H1 (cell line): ENCODE data around the gene UBE2E1. TPM values are rescaled to one million over a fixed set of nuclear protein-coding genes. Genes with fewer than 3 reads are reported as not detected.

Source experiments
- CTCF ChIA-PET: fragments of 300-600 bp; sonication (Branson Sonifier 250); formaldehyde crosslinking; loops from one replicate; lab custom pipeline; 2021; ENCODE audit not compliant: partially characterized antibody; lab: Charles Lee
- POLR2A ChIA-PET: fragments of 300-600 bp; sonication (Branson Sonifier 250); formaldehyde crosslinking; loops from one replicate; lab custom pipeline; 2021; ENCODE audit warnings: inconsistent platforms; ENCODE audit not compliant: partially characterized antibody; lab: Charles Lee
- DNase-seq, 2 experiments: peaks; one replicate each; pipeline versions ENCODE4 v3.0.0 to v3.0.0-alpha.2; 2010 to 2022; ENCODE audit warnings: low spot score in 2 of 2, low read depth in 1 of 2, mixed read lengths in 1 of 2
- FAIRE-seq: peaks from 2 replicates; lab custom pipeline; 2011; peaks lifted over from hg19 to GRCh38; lab: Jason Lieb, UNC
- H2AFZ ChIP-seq: 2 replicates; pipeline ENCODE4 v1.8.1; 2012; ENCODE audit warnings: low read length, inconsistent platforms
- H2AK5ac ChIP-seq: 2 replicates; pipeline ENCODE4 v1.6.1; 2013; ENCODE audit warnings: low read depth, low read length
- H2BK120ac ChIP-seq: replicated peaks from 2 replicates; pipeline ENCODE3; 2013; ENCODE audit warnings: low read depth, low read length, inconsistent platforms
- H2BK12ac ChIP-seq: 2 replicates; pipeline ENCODE4 v1.6.1; 2013; ENCODE audit warnings: low read depth, low read length
- H2BK15ac ChIP-seq: 2 replicates; pipeline ENCODE4 v1.6.1; 2013; ENCODE audit warnings: low read length
- H2BK20ac ChIP-seq: 2 replicates; pipeline ENCODE4 v1.6.1; 2013; ENCODE audit warnings: low read length
- H2BK5ac ChIP-seq: 2 replicates; pipeline ENCODE4 v1.6.1; 2013; ENCODE audit warnings: low read depth, low read length
- H3K14ac ChIP-seq: 2 replicates; pipeline ENCODE4 v1.6.1; 2013; ENCODE audit warnings: inconsistent platforms; ENCODE audit not compliant: insufficient read length
- H3K18ac ChIP-seq: 2 replicates; pipeline ENCODE4 v1.6.1; 2013; ENCODE audit warnings: low read length; ENCODE audit errors: extremely low read depth
- H3K23ac ChIP-seq: 2 replicates; pipeline ENCODE4 v1.6.1; 2013; ENCODE audit warnings: inconsistent platforms; ENCODE audit not compliant: insufficient read length
- H3K23me2 ChIP-seq: 2 replicates; pipeline ENCODE4 v1.6.1; 2013; ENCODE audit warnings: low read depth, low read length
- H3K27ac ChIP-seq: 2 replicates; pipeline ENCODE4 v1.6.1; 2011; ENCODE audit warnings: low read depth, low read length, inconsistent platforms
- H3K27me3 ChIP-seq, 4 experiments: replicated peaks in 1 of 4; 1 replicate in 1 of 4; 2 replicates in 3 of 4; pipeline versions ENCODE4 v1.6.1 to v1.8.1; 2011 to 2013; ENCODE audit warnings: low read length in 3 of 4, mild to moderate bottlenecking in 3 of 4, inconsistent platforms in 2 of 4, mixed read lengths in 2 of 4, moderate library complexity in 1 of 4; ENCODE audit not compliant: control insufficient read depth in 3 of 4, insufficient read depth in 3 of 4; ENCODE audit errors: extremely low read depth in 1 of 4
- H3K36me3 ChIP-seq, 4 experiments: 2 replicates each; pipeline versions ENCODE4 v1.6.1 to v1.8.1; 2011 to 2013; ENCODE audit warnings: mild to moderate bottlenecking in 4 of 4, low read length in 3 of 4, moderate library complexity in 2 of 4, control low read depth in 1 of 4, inconsistent platforms in 1 of 4; ENCODE audit not compliant: insufficient read depth in 4 of 4, control insufficient read depth in 2 of 4
- H3K4ac ChIP-seq: replicated peaks from 2 replicates; pipeline ENCODE3; 2013; ENCODE audit warnings: low read length, low read depth, mixed read lengths, inconsistent platforms; ENCODE audit not compliant: insufficient read length
- H3K4me1 ChIP-seq, 4 experiments: replicated peaks in 1 of 4; 1 replicate in 1 of 4; 2 replicates in 3 of 4; pipeline versions ENCODE4 v1.6.1 to v1.8.1; 2011 to 2013; ENCODE audit warnings: low read length in 3 of 4, inconsistent platforms in 2 of 4, mixed read lengths in 1 of 4; ENCODE audit not compliant: insufficient read depth in 4 of 4, control insufficient read depth in 3 of 4
- H3K4me2 ChIP-seq, 2 experiments: 2 replicates each; pipeline versions ENCODE4 v1.6.1 to v1.8.1; 2011 to 2013; ENCODE audit warnings: low read depth in 2 of 2, low read length in 2 of 2, control low read depth in 1 of 2, inconsistent platforms in 1 of 2, mild to moderate bottlenecking in 1 of 2; ENCODE audit not compliant: insufficient read depth in 1 of 2
- H3K4me3 ChIP-seq, 4 experiments: fragments of 200-600, 300-600 bp in 1 of 4; sonication (generic), shearing (Covaris generic), sonication (Bioruptor Twin) in 1 of 4; 2 replicates each; pipeline versions ENCODE4 v1.5.1 to v1.8.1; 2011 to 2016; ENCODE audit warnings: low read length in 4 of 4, low read depth in 3 of 4, control low read depth in 2 of 4, inconsistent platforms in 2 of 4, mild to moderate bottlenecking in 2 of 4, mixed read lengths in 1 of 4, moderate library complexity in 1 of 4; ENCODE audit not compliant: insufficient read depth in 2 of 4; ENCODE audit errors: extremely low read depth in 1 of 4
- H3K56ac ChIP-seq: replicated peaks from 2 replicates; pipeline ENCODE3; 2013; ENCODE audit warnings: low read depth, mild to moderate bottlenecking, mixed read lengths, low read length, inconsistent platforms; ENCODE audit not compliant: insufficient read length
- H3K79me1 ChIP-seq: 2 replicates; pipeline ENCODE4 v1.6.1; 2013; ENCODE audit warnings: low read depth, low read length, control low read depth
- H3K79me2 ChIP-seq, 2 experiments: 2 replicates each; pipeline versions ENCODE4 v1.6.1 to v1.8.1; 2012 to 2013; ENCODE audit warnings: low read length in 2 of 2, mild to moderate bottlenecking in 2 of 2, inconsistent platforms in 1 of 2; ENCODE audit not compliant: insufficient read depth in 2 of 2, control insufficient read depth in 1 of 2
- H3K9ac ChIP-seq, 4 experiments: replicated peaks in 1 of 4; 1 replicate in 1 of 4; 2 replicates in 3 of 4; pipeline versions ENCODE4 v1.6.1 to v1.8.1; 2011 to 2013; ENCODE audit warnings: low read depth in 3 of 4, low read length in 3 of 4, control low read depth in 2 of 4, mild to moderate bottlenecking in 2 of 4, moderate library complexity in 2 of 4, inconsistent platforms in 1 of 4; ENCODE audit errors: extremely low read depth in 1 of 4
- H3K9me3 ChIP-seq, 2 experiments: 2 replicates each; pipeline versions ENCODE4 v1.6.1 to v1.8.1; 2012 to 2013; ENCODE audit warnings: mild to moderate bottlenecking in 2 of 2, moderate library complexity in 2 of 2, control low read depth in 1 of 2, inconsistent platforms in 1 of 2, low read depth in 1 of 2, low read length in 1 of 2, mixed read lengths in 1 of 2; ENCODE audit not compliant: insufficient read depth in 2 of 2
- H4K20me1 ChIP-seq, 2 experiments: replicated peaks in 1 of 2; 2 replicates each; pipeline versions ENCODE3 to v1.8.1; 2011 to 2013; ENCODE audit warnings: inconsistent platforms in 2 of 2, low read length in 2 of 2, mild to moderate bottlenecking in 1 of 2; ENCODE audit not compliant: insufficient read depth in 2 of 2, control insufficient read depth in 1 of 2
- H4K5ac ChIP-seq: 2 replicates; pipeline ENCODE4 v1.6.1; 2013; ENCODE audit warnings: low read length, low read depth, mixed read lengths, inconsistent platforms; ENCODE audit not compliant: insufficient read length
- H4K8ac ChIP-seq: 2 replicates; pipeline ENCODE4 v1.8.0; 2013; ENCODE audit warnings: mild to moderate bottlenecking, moderate library complexity, low read length, inconsistent platforms; ENCODE audit not compliant: insufficient read depth; ENCODE audit errors: extremely low read depth
- H4K91ac ChIP-seq: replicated peaks from 2 replicates; pipeline ENCODE3; 2013; ENCODE audit warnings: low read length, mixed read lengths, inconsistent platforms; ENCODE audit not compliant: insufficient read length
- ATF3 ChIP-seq: IDR thresholded peaks from 2 replicates; pipeline ENCODE4 v1.6.1; 2011; ENCODE audit warnings: low read depth, mild to moderate bottlenecking, low read length; ENCODE audit not compliant: insufficient read depth
- BACH1 ChIP-seq: IDR thresholded peaks from 2 replicates; pipeline ENCODE4 v1.6.1; 2012; ENCODE audit warnings: low read length, improper control_type of control experiment
- BCL11A ChIP-seq, 2 experiments: IDR thresholded peaks; one replicate each; pipeline ENCODE4 v1.6.1; 2011; ENCODE audit warnings: low read depth in 2 of 2, low read length in 2 of 2, mild to moderate bottlenecking in 2 of 2
- CTCF ChIP-seq, 3 experiments: IDR thresholded peaks; 1 replicate in 2 of 3; 2 replicates in 1 of 3; pipeline versions ENCODE4 v1.5.1 to v1.6.1; 2011; ENCODE audit warnings: low read length in 3 of 3, mild to moderate bottlenecking in 3 of 3, inconsistent platforms in 2 of 3, low read depth in 1 of 3, moderate library complexity in 1 of 3; ENCODE audit not compliant: insufficient read depth in 1 of 3; ENCODE audit errors: control extremely low read depth in 1 of 3
- HDAC6 ChIP-seq: IDR thresholded peaks from one replicate; pipeline ENCODE4 v1.7.1; 2012; ENCODE audit warnings: low read depth, mild to moderate bottlenecking, inconsistent platforms, low read length, moderate library complexity
- JUN ChIP-seq: IDR thresholded peaks from 2 replicates; pipeline ENCODE4 v1.6.1; 2011; ENCODE audit warnings: low read depth, mild to moderate bottlenecking, improper control_type of control experiment, low read length
- RNF2 ChIP-seq: fragments of 200-900, 300-1000 bp; sonication (generic); IDR thresholded peaks from 2 replicates; pipeline ENCODE4 v1.7.1; 2016; ENCODE audit warnings: borderline replicate concordance, low read depth, mild to moderate bottlenecking, antibody characterized with exemption, low read length; ENCODE audit not compliant: poor library complexity, severe bottlenecking; ENCODE audit errors: missing control alignments
- RXRA ChIP-seq: IDR thresholded peaks from 2 replicates; pipeline ENCODE4 v1.6.1; 2011; ENCODE audit warnings: low read depth, mild to moderate bottlenecking, low read length, moderate library complexity; ENCODE audit not compliant: insufficient read depth
- TAF1 ChIP-seq: IDR thresholded peaks from 2 replicates; pipeline ENCODE4 v1.6.1; 2011; ENCODE audit warnings: mild to moderate bottlenecking, low read depth, low read length
- TEAD4 ChIP-seq: IDR thresholded peaks from 2 replicates; pipeline ENCODE4 v1.6.1; 2012; ENCODE audit warnings: low read depth, low read length, inconsistent platforms, mixed read lengths
- WGBS, 2 experiments: shearing (Covaris generic) in 1 of 2; methylation state at CpG; one replicate each; pipeline versions ENCODE4 v1.1.6 to v1.1.7; 2013 to 2015; ENCODE audit warnings: low lambda C conversion rate in 2 of 2, mixed read lengths in 2 of 2, inconsistent platforms in 1 of 2, low coverage in 1 of 2, missing lambda C conversion rate in 1 of 2; ENCODE audit not compliant: insufficient replicate concordance in 2 of 2, insufficient coverage in 1 of 2, insufficient read length in 1 of 2; ENCODE audit errors: extremely low coverage in 1 of 2, missing lambda C conversion rate in 1 of 2; 5-methylcytosine and 5-hydroxymethylcytosine counted together
- polyA plus RNA-seq, 7 experiments: library from polyadenylated mRNA; depleted of rRNA in 3 of 7; stranded (reverse) in 5 of 7; unstranded in 2 of 7; fragments of >200 nt in 5 of 7; fragments of 200-250 nt in 2 of 7; gene quantifications; 1 replicate in 5 of 7; 2 replicates in 1 of 7; 4 replicates in 1 of 7; pipeline versions ENCODE4 v1.2.1 to v1.2.3, GENCODE V29; 2011 to 2013; ENCODE audit warnings: missing spikeins in 2 of 7, mixed read lengths in 2 of 7
- total RNA-seq: library from RNA; stranded (reverse); fragmentation: NEBNext Ultra II Directional; extraction: Animal tissue kit (Norgen Biotek cat#: 25700); gene quantifications from 2 replicates; pipeline ENCODE4 v1.2.1, GENCODE V29; 2021

Gene UBE2E1
- total and polyA plus RNA-seq, 2 of the 8 experiments (the other 6 are each of a cell fraction or from before 2014, with no cell fraction given) = 109 to 141 TPM

- ChIA-PET CTCF (interaction anchor here (1.0 kb wide), 1 partner anchor 9 kb away, joined by 5 read pairs; no protein-coding TSS in a partner anchor), POLR2A (interaction anchor here (0.6 to 2.7 kb wide), 5 partner anchors 11 to 739 kb away, joined by 3 to 9 read pairs (median 3); partner anchors contain the start of genes NKIRAS1 and RPL15)
- FAIRE-seq (no peak), DNase-seq (no peak)
- Histone ChIP-seq H2AFZ (no peak overlapping the region), H3K23ac (no peak overlapping the region), H3K4me1 (0 out of 7 replicates have a peak, but pooled peaks cover 0 to 2% (median 0%) of the 10 kb centered on the region in 4 experiments), H3K4me2 (no peak overlapping the region), H2BK120ac (no peak overlapping the region), H2BK15ac (no peak overlapping the region), H3K9ac (no peak overlapping the region), H4K91ac (no peak overlapping the region), H3K79me1 (no peaks in the 10 kb centered on the region), H4K5ac (no peak overlapping the region), H3K36me3 (no peaks in the 10 kb centered on the region), H3K79me2 (no peaks in the 10 kb centered on the region), H3K27ac (no peak overlapping the region), H2BK5ac (no peak overlapping the region), H3K18ac (no peak overlapping the region), H4K8ac (no peak overlapping the region), H3K9me3 (no peaks in the 10 kb centered on the region), H2BK12ac (no peak overlapping the region), H3K4ac (no peak overlapping the region), H2BK20ac (no peak overlapping the region), H3K56ac (no peak overlapping the region), H4K20me1 (no peaks in the 10 kb centered on the region), H2AK5ac (no peak overlapping the region), H3K4me3 (no peak overlapping the region), H3K14ac (no peak overlapping the region), H3K23me2 (no peaks in the 10 kb centered on the region), H3K27me3 (no peaks in the 10 kb centered on the region)
- 87% methylated on average over 3 of the region's 3 CpGs; no CpG with 5 or more reads in 1 of the 2 experiments for WGBS, 2 experiments
- TF ChIP-seq BCL11A (IDR thresholded peaks at IDR 0.05; ENCODE audit: low read depth in 2 of 2, low read length in 2 of 2) (no peak), TAF1 (no peak), JUN (no peak), TEAD4 (no peak), RXRA (no peak), RNF2 (no peak), BACH1 (no peak), ATF3 (no peak), HDAC6 (no peak), CTCF (IDR thresholded peaks at IDR 0.05; ENCODE audit: control extremely low read depth in 1 of 3, insufficient read depth in 1 of 3, low read depth in 1 of 3, low read length in 3 of 3) (no peak)
Measured at GRCh38 chr3:23798876-23799275, 6.9 kb upstream of the UBE2E1 start.
